GM12891 (cell line): Measurements from ENCODE around the gene ILF3.

Experiments used
- POLR2A ChIP-seq: IDR thresholded peaks from 2 replicates; pipeline ENCODE4 v1.6.1; 2011; ENCODE audit warnings: low read depth, low read length, control low read depth
- POLR2AphosphoS5 ChIP-seq: IDR thresholded peaks from 2 replicates; pipeline ENCODE4 v1.6.1; 2011; ENCODE audit warnings: low read depth, low read length, control low read depth
- TAF1 ChIP-seq: IDR thresholded peaks from 2 replicates; pipeline ENCODE4 v1.6.1; 2011; ENCODE audit warnings: low read depth, low read length, control low read depth

GRCh38 chr19:10723591-10723990 is 69.4 kb downstream of the ILF3 start:
- TF ChIP-seq POLR2A: no peak
- no peak for TF ChIP-seq TAF1
- TF ChIP-seq POLR2AphosphoS5: no peak
